Vagina (tissue), 2 donors: ENCODE data around the gene RBM20.

Experiments
- POLR2A ChIP-seq, 2 donors: fragments of 450-650 bp; IDR thresholded peaks; one replicate each; pipeline ENCODE4 v1.6.1; 2017; ENCODE audit warnings: antibody characterized with exemption in 2 of 2, mild to moderate bottlenecking in 2 of 2, moderate library complexity in 2 of 2
- POLR2AphosphoS5 ChIP-seq, 2 donors: sonication (generic); formaldehyde crosslinking; IDR thresholded peaks; one replicate each; pipeline ENCODE4 v1.9.0; 2017; ENCODE audit warnings: antibody characterized with exemption in 2 of 2, mild to moderate bottlenecking in 2 of 2, low read depth in 1 of 2; ENCODE audit not compliant: insufficient read depth in 1 of 2
- TF ChIP-seq, protein P1 (sequence below), 3 experiments: fragments of 450-650 bp in 2 of 3; fragments of 200-600 bp in 1 of 3; sonication (generic) in 1 of 3; IDR thresholded peaks; one replicate each; pipeline ENCODE4 v1.5.1; 2017 to 2019; ENCODE audit warnings: antibody characterized with exemption in 3 of 3, mild to moderate bottlenecking in 2 of 3, moderate library complexity in 2 of 3

DNA sequence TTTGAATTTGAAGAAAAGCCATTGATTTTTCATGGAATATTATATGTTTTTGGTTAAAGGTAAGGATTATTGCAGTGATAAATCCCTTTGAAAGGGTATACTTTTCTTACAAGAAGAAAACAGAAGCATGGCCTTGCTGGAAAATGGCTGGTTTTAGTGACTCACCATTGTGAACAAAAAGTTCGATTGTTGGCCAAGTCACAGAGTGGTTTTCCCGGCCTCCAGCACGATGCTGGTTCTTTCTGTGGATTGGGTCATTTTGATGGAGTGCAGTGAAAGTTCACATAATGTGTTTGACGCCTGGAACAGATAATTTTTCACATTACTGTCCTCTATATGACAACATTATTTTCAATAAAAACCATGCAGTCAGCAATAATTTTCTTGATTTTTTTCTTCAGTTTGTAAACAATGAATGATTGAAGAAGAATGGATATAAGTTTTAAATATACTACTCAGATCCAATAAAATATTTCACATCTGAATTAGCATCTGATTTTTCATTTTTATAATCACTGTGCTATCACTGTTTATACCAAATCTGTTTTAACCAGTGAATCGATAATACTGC lies 60.9 kb downstream of the RBM20 start:
- TF ChIP-seq, protein P1, sequence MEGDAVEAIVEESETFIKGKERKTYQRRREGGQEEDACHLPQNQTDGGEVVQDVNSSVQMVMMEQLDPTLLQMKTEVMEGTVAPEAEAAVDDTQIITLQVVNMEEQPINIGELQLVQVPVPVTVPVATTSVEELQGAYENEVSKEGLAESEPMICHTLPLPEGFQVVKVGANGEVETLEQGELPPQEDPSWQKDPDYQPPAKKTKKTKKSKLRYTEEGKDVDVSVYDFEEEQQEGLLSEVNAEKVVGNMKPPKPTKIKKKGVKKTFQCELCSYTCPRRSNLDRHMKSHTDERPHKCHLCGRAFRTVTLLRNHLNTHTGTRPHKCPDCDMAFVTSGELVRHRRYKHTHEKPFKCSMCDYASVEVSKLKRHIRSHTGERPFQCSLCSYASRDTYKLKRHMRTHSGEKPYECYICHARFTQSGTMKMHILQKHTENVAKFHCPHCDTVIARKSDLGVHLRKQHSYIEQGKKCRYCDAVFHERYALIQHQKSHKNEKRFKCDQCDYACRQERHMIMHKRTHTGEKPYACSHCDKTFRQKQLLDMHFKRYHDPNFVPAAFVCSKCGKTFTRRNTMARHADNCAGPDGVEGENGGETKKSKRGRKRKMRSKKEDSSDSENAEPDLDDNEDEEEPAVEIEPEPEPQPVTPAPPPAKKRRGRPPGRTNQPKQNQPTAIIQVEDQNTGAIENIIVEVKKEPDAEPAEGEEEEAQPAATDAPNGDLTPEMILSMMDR (IDR thresholded peaks at IDR 0.05): no peak
- TF ChIP-seq POLR2A (IDR thresholded peaks at IDR 0.05): no peak
- TF ChIP-seq POLR2AphosphoS5 (IDR thresholded peaks at IDR 0.05; ENCODE audit: insufficient read depth in 1 of 2, low read depth in 1 of 2): no peak
